HG03280 (cell line): Measurements from ENCODE around the gene MRPL10.

ENCODE experiments used
- ATAC-seq: cut with Tn5 transposase; IDR thresholded peaks from one replicate; pipeline ENCODE4 v1.9.1; 2021; ENCODE audit warnings: mild to moderate bottlenecking, moderate library complexity; ENCODE audit not compliant: unreplicated experiment

MRPL10 gene

GRCh38 chr17:47860386-47860785 is 29.0 kb upstream of the MRPL10 start:
- no peak for ATAC-seq

- ATAC-seq, result no peak
These were observed 26.5 kb upstream of the MRPL10 start for GRCh38 chr17:47857551-47858455.

DNA sequence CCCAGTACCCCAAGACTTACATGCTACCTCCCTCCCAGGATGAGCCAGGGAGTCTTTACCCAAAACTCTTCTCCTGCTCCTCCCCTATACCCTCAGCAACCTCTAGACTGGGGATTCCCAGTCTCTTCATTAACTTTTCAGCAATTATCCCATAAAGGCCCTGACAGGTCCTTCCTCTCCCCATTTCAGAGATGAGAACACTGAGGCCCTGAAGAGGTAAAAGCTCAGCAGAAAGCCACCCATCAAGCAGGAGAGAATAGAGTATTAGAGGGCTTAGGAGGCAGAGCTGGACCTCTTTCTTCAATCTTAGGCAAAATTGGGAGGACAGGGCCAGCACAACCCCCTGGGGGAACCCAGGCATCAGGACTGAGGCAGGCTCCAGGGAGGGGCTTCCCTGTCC is 25.5 kb upstream of the MRPL10 start:
- ATAC-seq, result no peak

- ATAC-seq, result no peak
These were observed 24.4 kb upstream of the MRPL10 start for GRCh38 chr17:47855737-47856136.

GRCh38 chr17:47853616-47854015 is 22.3 kb upstream of the MRPL10 start:
- ATAC-seq, result no peak

GRCh38 chr17:47852113-47852949 is 21.0 kb upstream of the MRPL10 start:
- ATAC-seq, result no peak

DNA sequence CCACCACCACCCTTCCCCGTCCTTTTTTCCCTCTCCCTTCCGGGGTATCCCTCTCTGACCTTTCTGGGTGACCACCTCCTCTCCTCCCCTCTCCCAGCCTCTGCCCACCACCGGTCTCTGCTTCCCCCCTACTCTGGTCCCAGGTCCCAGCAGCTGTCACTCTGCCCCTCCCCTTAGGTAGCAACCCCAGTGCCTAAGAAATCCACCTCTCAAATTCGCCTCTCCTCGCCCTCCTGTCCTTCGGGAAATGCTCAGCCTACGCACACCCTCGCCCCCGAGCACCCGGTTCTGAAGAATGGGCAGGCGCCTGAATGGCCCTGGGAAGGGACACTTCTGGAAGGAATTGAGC is 20.4 kb upstream of the MRPL10 start:
- no peak for ATAC-seq

DNA sequence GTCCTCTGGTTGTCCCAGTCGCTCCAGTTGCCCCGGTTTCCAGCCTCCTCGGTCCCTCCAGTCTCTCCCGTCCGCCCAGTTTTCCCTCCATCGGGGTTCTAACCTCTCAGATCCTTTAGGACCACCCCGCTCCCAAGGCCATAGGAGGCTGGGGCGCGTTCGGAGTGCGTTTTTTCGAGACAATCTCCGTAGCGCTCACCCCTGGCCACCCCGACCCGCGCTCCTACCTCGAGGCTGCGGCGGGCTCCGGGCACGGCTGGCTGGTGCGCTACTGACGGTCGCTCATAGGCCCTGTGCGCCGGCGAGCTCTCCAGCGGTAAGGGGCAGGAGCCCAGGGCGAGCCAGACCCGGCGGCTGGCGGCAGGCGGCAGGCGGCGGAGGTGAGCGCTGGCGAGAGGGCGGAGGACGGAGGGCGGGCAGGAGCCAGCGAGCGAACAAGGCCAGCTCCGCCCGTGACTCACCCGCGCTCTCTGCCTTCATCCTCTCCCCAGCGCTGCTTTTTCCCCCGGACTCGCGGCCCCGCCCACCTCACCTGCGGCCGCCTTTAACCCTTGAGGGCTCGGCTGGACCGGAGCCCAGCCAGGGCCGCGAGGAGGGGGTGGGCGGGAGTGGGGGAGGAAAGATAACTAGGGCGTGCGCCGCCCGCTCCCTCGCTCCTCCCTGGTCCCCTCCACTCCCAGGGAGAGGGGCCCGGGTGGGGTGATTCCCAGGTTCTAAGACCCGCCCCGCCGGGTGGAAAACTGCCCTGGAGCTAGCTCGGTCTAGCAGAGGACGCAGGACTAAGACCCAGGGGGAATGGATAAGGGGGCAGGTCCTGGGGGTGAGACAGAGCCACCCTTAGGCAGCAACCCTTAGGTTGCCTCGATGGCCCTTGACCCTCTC is 19.6 kb upstream of the MRPL10 start, which contains the start of gene SP6:
Gene SP6, minus strand, starts transcription at position 472 of the 882 bp plus-strand sequence. CDS start 2,734 bp downstream, outside the sequence.
- no peak for ATAC-seq

DNA sequence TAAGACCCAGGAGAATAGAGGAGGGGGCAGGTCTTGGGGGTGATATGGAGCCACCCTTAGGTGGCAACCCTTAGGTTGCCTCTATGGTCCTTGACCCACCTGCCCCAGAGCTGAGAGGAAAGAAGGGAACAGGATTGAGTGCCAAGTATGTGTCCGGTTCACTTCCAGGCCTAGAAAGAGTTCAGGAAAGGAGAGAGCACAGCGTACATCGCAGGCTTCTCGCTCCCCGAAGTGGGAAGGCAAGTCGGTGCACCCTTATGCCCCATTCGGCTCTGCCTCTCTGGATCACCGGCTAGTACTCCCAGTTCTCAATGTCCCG is 19.0 kb upstream of the MRPL10 start:
- no peak for ATAC-seq

DNA sequence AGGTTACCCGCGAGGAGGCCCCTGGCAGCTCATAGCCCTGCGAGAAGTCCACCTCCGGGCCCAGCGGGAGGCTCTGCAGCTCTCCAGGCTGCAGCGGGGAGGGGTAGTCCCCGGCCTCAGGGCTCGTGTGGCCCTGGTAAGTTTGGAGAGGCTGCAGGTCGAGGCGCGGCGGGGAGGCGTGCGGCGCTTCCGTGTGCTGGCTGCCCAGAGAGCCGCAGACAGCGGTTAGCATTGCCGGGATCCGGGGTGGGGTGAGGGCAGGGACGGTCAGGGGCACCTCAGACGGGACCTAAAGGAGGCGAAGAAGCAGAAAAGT is 16.8 kb upstream of the MRPL10 start:
- no peak for ATAC-seq

GRCh38 chr17:47847341-47848197 is 16.2 kb upstream of the MRPL10 start:
- no peak for ATAC-seq

DNA sequence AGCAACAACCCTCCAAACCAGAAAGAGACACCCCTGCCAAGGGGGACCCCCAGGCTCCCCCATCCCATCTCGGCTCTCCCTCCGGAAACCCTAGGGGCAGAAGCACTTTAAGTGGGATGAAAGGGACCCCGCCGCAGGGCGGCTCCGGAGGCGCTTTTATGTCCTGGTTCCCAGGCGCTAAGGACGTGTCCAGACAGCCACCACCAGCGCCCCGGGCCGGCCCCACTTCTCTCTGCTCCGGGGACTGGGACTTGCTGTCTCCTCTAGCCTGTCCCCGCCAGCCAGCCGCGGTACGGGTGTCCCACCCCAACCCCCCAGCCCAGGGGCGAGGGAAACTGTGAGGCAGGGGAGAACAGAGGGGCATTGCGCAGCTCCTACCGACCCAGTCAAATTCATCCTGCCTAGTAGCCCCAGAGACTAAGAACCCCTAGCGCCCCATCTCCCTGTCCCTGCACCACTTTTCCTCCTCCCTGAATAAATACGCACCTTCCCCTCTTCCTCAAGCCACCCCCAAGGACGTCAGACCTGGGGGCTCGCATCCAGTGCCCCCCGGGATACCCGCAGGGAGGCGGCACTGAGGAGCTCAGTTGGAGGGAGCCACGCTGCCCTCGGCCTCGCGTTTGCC is 15.5 kb upstream of the MRPL10 start:
- ATAC-seq, result no peak

GRCh38 chr17:47845716-47846075 is 14.4 kb upstream of the MRPL10 start:
- ATAC-seq, result no peak

DNA sequence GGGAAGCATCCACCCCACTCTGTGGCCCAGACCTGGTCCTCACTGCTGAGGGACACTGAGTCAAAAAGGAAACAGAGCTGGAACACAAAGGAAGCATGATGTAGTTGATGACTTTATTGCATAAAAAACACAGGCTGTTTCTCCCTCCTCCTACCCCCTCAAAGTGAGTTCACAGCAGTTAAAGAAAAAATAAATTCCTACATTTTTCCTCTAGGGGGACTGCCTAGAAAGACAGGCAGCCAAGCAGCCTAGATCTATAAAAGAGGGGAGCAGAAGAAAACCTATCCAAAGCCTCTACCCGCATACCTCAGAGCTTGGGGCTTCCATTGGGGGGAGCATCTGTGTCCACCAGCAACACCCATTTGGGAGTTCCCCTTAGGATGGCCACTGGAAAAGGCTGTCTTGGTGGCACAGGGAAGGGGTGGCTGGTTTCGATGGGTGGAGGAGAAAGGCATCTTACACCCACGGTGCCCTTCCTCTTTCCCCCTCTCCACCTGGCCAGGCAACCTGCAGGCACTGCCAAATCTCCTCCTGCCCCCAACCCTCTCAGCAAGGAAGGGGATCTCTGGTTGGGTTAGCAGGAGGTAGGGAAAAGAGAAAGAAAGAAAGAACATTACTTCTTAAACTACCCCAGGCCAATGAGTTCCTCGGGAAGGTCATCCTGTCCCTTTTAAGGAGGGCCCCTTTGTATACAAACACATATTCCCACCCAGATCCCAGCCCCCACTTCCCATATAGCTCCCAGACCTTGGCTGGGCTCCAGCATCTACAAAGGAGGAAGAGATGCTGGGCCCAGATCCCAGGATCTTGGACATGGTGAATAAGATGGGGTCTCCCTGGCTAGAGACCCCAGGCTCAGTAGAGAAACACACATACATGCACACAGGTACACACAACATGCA is 13.7 kb upstream of the MRPL10 start:
- no peak for ATAC-seq

GRCh38 chr17:47844227-47844626 is 12.9 kb upstream of the MRPL10 start:
- ATAC-seq, result no peak

GRCh38 chr17:47843391-47843730 is 12.0 kb upstream of the MRPL10 start:
- no peak for ATAC-seq

DNA sequence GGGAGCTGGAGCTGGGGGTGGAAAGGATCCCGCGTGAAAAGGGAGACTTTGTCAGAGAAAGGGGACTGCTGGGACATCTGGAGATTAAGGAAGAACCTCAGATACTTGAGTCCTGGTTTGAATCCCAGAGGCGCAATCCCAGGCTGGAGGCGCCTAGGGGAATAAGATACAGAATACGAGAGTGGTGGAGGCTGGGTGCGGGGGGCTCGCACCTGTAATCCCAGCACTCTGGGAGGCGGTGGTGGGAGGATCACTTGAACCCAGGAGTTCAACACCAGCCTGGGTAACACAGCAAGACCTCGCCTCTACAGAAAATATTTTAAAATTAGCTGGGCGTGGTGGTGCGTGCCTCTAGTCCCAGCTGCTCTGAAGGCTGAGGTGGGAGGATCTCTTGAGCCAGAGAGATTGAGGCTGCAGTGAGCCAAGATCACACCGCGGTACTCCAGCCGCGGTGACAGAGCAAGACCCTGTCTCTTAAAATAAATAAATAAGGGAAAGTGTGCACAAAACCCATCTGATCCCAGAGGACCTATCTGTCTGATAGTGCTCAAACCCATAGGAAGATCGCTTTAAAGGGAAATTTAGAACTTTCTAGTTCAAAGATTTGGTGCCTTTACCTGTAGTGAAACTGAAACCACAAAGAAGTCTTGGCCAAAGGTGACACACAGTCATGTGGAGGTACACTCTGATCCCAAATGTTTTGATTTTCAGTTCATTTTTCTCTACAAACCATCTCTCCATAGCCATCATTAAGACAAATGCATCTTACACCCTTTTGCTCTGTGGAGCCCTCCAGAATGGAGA is 10.3 kb upstream of the MRPL10 start:
- no peak for ATAC-seq
